NCI-H2081 treated with DMSO at 0.1 percent for 48 hours (cell line): ENCODE results near the gene CPB1.

ENCODE experiments used
- DNase-seq: peaks from one replicate; lab custom pipeline; 2025; lab: John Stamatoyannopoulos, UW

Gene CPB1

GRCh38 chr3:148882288-148882687, 54.7 kb downstream of the CPB1 start:
- no peak for DNase-seq

GRCh38 chr3:148883163-148883562, 55.6 kb downstream of the CPB1 start:
- DNase-seq, result no peak

GRCh38 chr3:148884261-148884660, 56.6 kb downstream of the CPB1 start:
- no peak for DNase-seq

GRCh38 chr3:148889828-148890227, 62.2 kb downstream of the CPB1 start:
- no peak for DNase-seq

GRCh38 chr3:148896062-148896461, 68.5 kb downstream of the CPB1 start:
- DNase-seq, result no peak

- DNase-seq, result no peak
These were observed 74.6 kb downstream of the CPB1 start for GRCh38 chr3:148901987-148902791.

- DNase-seq, result no peak
These were observed 75.4 kb downstream of the CPB1 start for GRCh38 chr3:148903022-148903442.

GRCh38 chr3:148903941-148904340, 76.3 kb downstream of the CPB1 start:
- DNase-seq, result no peak

- no peak for DNase-seq
These were observed 79.1 kb downstream of the CPB1 start for GRCh38 chr3:148906667-148907066.
